Skin epidermis (tissue), 12 donors: ENCODE data around the gene FADS1.

Experiments used
- H3K27ac ChIP-seq, 21 experiments: fragments of 200-600 bp; sonication (generic) in 11 of 21; one replicate each; pipeline ENCODE4 v1.5.0; 2020; ENCODE audit warnings: mild to moderate bottlenecking in 3 of 21, inconsistent platforms in 2 of 21, moderate library complexity in 2 of 21
- H3K4me3 ChIP-seq, 7 experiments: fragments of 200-600 bp; sonication (generic) in 2 of 7; one replicate each; pipeline ENCODE4 v1.5.0; 2020; ENCODE audit warnings: inconsistent platforms in 2 of 7, mild to moderate bottlenecking in 2 of 7, moderate library complexity in 1 of 7

Gene FADS1

GRCh38 chr11:61768376-61769076 is 48.3 kb downstream of the FADS1 start:
- no peak overlapping the region for H3K27ac ChIP-seq
- no peak overlapping the region for H3K4me3 ChIP-seq

- H3K27ac ChIP-seq: no peak overlapping the region
- no peak overlapping the region for H3K4me3 ChIP-seq
Measured at GRCh38 chr11:61766353-61766841, 50.4 kb downstream of the FADS1 start.

GRCh38 chr11:61765550-61766253 is 51.1 kb downstream of the FADS1 start:
- Histone ChIP-seq H3K27ac (no peak overlapping the region), H3K4me3 (no peak overlapping the region)

- no peak overlapping the region for H3K27ac ChIP-seq
Measured at GRCh38 chr11:61764606-61765260, 52.1 kb downstream of the FADS1 start.

GRCh38 chr11:61763930-61764605 is 52.7 kb downstream of the FADS1 start:
- Histone ChIP-seq H3K4me3 (no peak overlapping the region), H3K27ac (no peak overlapping the region)

More at GRCh38 chr11:61764606-61765260, 52.1 kb downstream of the FADS1 start:
- no peak overlapping the region for H3K4me3 ChIP-seq

- H3K27ac ChIP-seq: no peak overlapping the region
- no peak overlapping the region for H3K4me3 ChIP-seq
Measured at GRCh38 chr11:61762798-61763197, 54.0 kb downstream of the FADS1 start.

GRCh38 chr11:61762223-61762615 is 54.6 kb downstream of the FADS1 start:
- H3K27ac ChIP-seq: no peak overlapping the region
- H3K4me3 ChIP-seq: no peak overlapping the region

GRCh38 chr11:61761440-61762222 is 55.2 kb downstream of the FADS1 start:
- Histone ChIP-seq H3K4me3 (no peak overlapping the region), H3K27ac (no peak overlapping the region)

GRCh38 chr11:61760946-61761345 is 55.9 kb downstream of the FADS1 start:
- Histone ChIP-seq H3K4me3 (no peak overlapping the region), H3K27ac (no peak overlapping the region)

GRCh38 chr11:61757213-61757862 is 59.5 kb downstream of the FADS1 start:
- H3K27ac ChIP-seq: no peak overlapping the region

GRCh38 chr11:61756452-61757212 is 60.2 kb downstream of the FADS1 start:
- H3K4me3 ChIP-seq: no peak overlapping the region
- H3K27ac ChIP-seq: no peak overlapping the region

More at GRCh38 chr11:61757213-61757862, 59.5 kb downstream of the FADS1 start:
- no peak overlapping the region for H3K4me3 ChIP-seq

- Histone ChIP-seq H3K27ac (no peak overlapping the region), H3K4me3 (no peak overlapping the region)
Measured at GRCh38 chr11:61756147-61756451, 60.7 kb downstream of the FADS1 start.

- Histone ChIP-seq H3K4me3 (no peak overlapping the region), H3K27ac (no peak overlapping the region)
Measured at GRCh38 chr11:61754534-61755482, 62.0 kb downstream of the FADS1 start.

GRCh38 chr11:61753672-61754071 is 63.1 kb downstream of the FADS1 start:
- Histone ChIP-seq H3K27ac (no peak overlapping the region), H3K4me3 (no peak overlapping the region)

- Histone ChIP-seq H3K4me3 (peak overlapping the region in 3 of 7 experiments; percentile 8 to 37 (median 13)), H3K27ac (no peak overlapping the region)
Measured at GRCh38 chr11:61752925-61753521, 63.8 kb downstream of the FADS1 start.

- Histone ChIP-seq H3K27ac (no peak within 1 kb of the TSS), H3K4me3 (peak within 1 kb of the TSS in 3 of 7 experiments; percentile 8 to 37 (median 13))
Measured at GRCh38 chr11:61752117-61752924, 64.5 kb downstream of the FADS1 start, which contains the start of gene MYRF. MYRF (plus strand) TSS chr11:61752636; CDS start chr11:61752745, 109 bp downstream.
